Neural cell (in vitro differentiated cells): ENCODE results near the gene FGF10.

Source experiments
- CTCF ChIP-seq: fragments of 450-650 bp; IDR thresholded peaks from 2 replicates; pipeline ENCODE4 v1.5.1; 2014; ENCODE audit warnings: antibody characterized with exemption, mild to moderate bottlenecking, moderate library complexity; ENCODE audit not compliant: poor library complexity, severe bottlenecking
- EZH2 ChIP-seq: fragments of 200-600, 300-800 bp; shearing (Covaris generic), sonication (generic); IDR thresholded peaks from 2 replicates; pipeline ENCODE4 v1.6.1; 2014; ENCODE audit warnings: antibody characterized with exemption, low read length, borderline replicate concordance, mild to moderate bottlenecking; ENCODE audit not compliant: insufficient read depth, poor library complexity, severe bottlenecking
- MXI1 ChIP-seq: fragments of 450-650 bp; conservative IDR thresholded peaks from 2 replicates; pipeline ENCODE4 v1.6.1; 2014; ENCODE audit warnings: antibody characterized with exemption, mild to moderate bottlenecking; ENCODE audit not compliant: poor library complexity, severe bottlenecking
- POLR2AphosphoS5 ChIP-seq: IDR thresholded peaks from 2 replicates; pipeline ENCODE4 v1.6.1; 2012
- RAD21 ChIP-seq: fragments of 450-650 bp; conservative IDR thresholded peaks from 2 replicates; pipeline ENCODE4 v1.6.1; 2014; ENCODE audit warnings: antibody characterized with exemption, mild to moderate bottlenecking, moderate library complexity

DNA sequence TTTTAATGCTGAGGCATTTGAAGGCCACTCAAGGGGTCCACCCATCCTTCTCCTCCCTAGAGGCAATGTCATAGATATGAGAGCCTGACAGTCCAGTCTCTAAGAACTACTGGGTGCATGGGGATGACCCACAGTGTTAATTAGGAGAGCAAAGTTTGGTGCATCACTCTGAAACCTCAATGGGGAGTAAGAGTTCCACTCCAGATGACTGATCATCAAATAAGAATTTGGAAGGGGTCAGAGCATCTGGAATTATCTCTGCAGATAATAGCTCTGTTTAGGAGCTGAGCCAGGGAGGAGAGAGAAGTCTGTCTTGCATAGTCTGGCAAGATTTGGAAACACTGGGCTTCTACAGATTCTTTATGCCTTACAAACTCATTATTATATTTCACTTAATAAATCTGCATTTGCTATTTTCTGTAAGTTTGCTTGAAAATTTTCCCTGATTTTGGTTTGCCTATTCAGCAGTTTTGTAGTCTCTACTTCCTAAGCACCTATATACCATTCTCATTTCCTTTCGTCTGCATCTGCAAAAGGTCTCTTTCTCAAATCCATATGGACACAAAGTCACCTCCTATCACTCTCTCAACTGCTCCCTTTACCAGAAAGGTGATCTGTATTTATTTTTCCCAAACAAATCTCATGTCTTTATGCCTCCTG lies 27.7 kb downstream of the FGF10 start:
- TF ChIP-seq EZH2, result no peak
- TF ChIP-seq POLR2AphosphoS5, result no peak
- TF ChIP-seq RAD21, result no peak
- no peak for TF ChIP-seq CTCF
- TF ChIP-seq MXI1, result no peak
